BLaER1 treated with 17β-estradiol and CSF1 and Interleukin-3, amounts not matched to agents 10 nM and 100 nM (cell line): ENCODE data around the gene TMEM266.

Experiments
- H3K27ac ChIP-seq, 11 experiments: shearing (Covaris generic); formaldehyde crosslinking; 2 replicates each; pipeline ENCODE4 v1.8.1; 2022
- H3K27me3 ChIP-seq, 11 experiments: shearing (Covaris generic); formaldehyde crosslinking; 2 replicates each; pipeline ENCODE4 v1.8.1; 2022
- H3K36me3 ChIP-seq, 11 experiments: shearing (Covaris generic); formaldehyde crosslinking; 2 replicates each; pipeline ENCODE4 v1.8.1; 2022
- H3K4me1 ChIP-seq, 10 experiments: shearing (Covaris generic); formaldehyde crosslinking; 2 replicates each; pipeline ENCODE4 v1.8.1; 2022
- H3K4me2 ChIP-seq, 11 experiments: shearing (Covaris generic); formaldehyde crosslinking; 2 replicates each; pipeline ENCODE4 v1.8.1; 2022
- H3K4me3 ChIP-seq, 10 experiments: shearing (Covaris generic); formaldehyde crosslinking; 2 replicates each; pipeline ENCODE4 v1.8.1; 2022
- H3K9ac ChIP-seq, 11 experiments: shearing (Covaris generic); formaldehyde crosslinking; 2 replicates each; pipeline ENCODE4 v1.8.1; 2022
- H3K9me3 ChIP-seq, 11 experiments: shearing (Covaris generic); formaldehyde crosslinking; replicated peaks in 1 of 11; 2 replicates each; pipeline ENCODE4 v1.8.1; 2022
- H4K20me1 ChIP-seq, 11 experiments: shearing (Covaris generic); formaldehyde crosslinking; 2 replicates each; pipeline ENCODE4 v1.8.1; 2022
- Cebpa-rat ChIP-seq, 11 experiments: shearing (Covaris generic); IDR thresholded peaks; 2 replicates each; pipeline ENCODE4 v1.8.1; 2022

Gene TMEM266

GRCh38 chr15:76151599-76151974 is 91.8 kb downstream of the TMEM266 start:
- Histone ChIP-seq H3K27me3 (no peaks in the 10 kb centered on the region), H3K4me1 (peaks cover 7 to 16% (median 11%) of the 10 kb centered on the region in 10 experiments), H4K20me1 (peaks cover 0 to 4% (median 0%) of the 10 kb centered on the region in 11 experiments; a peak in 3 of 22 replicates), H3K36me3 (no peaks in the 10 kb centered on the region), H3K9me3 (no peaks in the 10 kb centered on the region), H3K9ac (no peak overlapping the region), H3K4me2 (no peak overlapping the region), H3K27ac (no peak overlapping the region), H3K4me3 (no peak overlapping the region)
- no peak for TF ChIP-seq Cebpa-rat (IDR thresholded peaks at IDR 0.05)

- Histone ChIP-seq H3K4me1 (peaks cover 7 to 14% (median 11%) of the 10 kb centered on the region in 10 experiments), H3K4me3 (no peak overlapping the region), H3K9me3 (no peaks in the 10 kb centered on the region), H3K4me2 (no peak overlapping the region), H3K27me3 (no peaks in the 10 kb centered on the region), H4K20me1 (peaks cover 0 to 4% (median 0%) of the 10 kb centered on the region in 11 experiments; a peak in 3 of 22 replicates), H3K9ac (no peak overlapping the region), H3K27ac (no peak overlapping the region), H3K36me3 (no peaks in the 10 kb centered on the region)
- TF ChIP-seq Cebpa-rat (IDR thresholded peaks at IDR 0.05) = no peak
These were observed 92.4 kb downstream of the TMEM266 start for GRCh38 chr15:76152197-76152596.

GRCh38 chr15:76153241-76154197 is 93.7 kb downstream of the TMEM266 start:
- H3K36me3 ChIP-seq = no peaks in the 10 kb centered on the region
- H3K27me3 ChIP-seq = no peaks in the 10 kb centered on the region
- no peak overlapping the region for H3K9ac ChIP-seq
- no peaks in the 10 kb centered on the region for H3K9me3 ChIP-seq
- H4K20me1 ChIP-seq = peaks cover 0 to 4% (median 0%) of the 10 kb centered on the region in 11 experiments; a peak in 2 of 22 replicates
- no peak overlapping the region for H3K4me3 ChIP-seq
- no peak overlapping the region for H3K4me2 ChIP-seq
- H3K27ac ChIP-seq = no peak overlapping the region
- TF ChIP-seq Cebpa-rat (IDR thresholded peaks at IDR 0.05) = no peak
- H3K4me1 ChIP-seq = peaks cover 7 to 14% (median 10%) of the 10 kb centered on the region in 10 experiments

GRCh38 chr15:76155731-76156130 is 95.9 kb downstream of the TMEM266 start:
- Histone ChIP-seq H3K4me3 (no peak overlapping the region), H3K9me3 (no peaks in the 10 kb centered on the region), H3K9ac (no peak overlapping the region), H3K27ac (no peak overlapping the region), H4K20me1 (peaks cover 0 to 4% (median 0%) of the 10 kb centered on the region in 11 experiments; a peak in 2 of 22 replicates), H3K4me1 (peaks cover 1 to 4% (median 2%) of the 10 kb centered on the region in 10 experiments), H3K27me3 (no peaks in the 10 kb centered on the region), H3K36me3 (no peaks in the 10 kb centered on the region), H3K4me2 (no peak overlapping the region)
- no peak for TF ChIP-seq Cebpa-rat (IDR thresholded peaks at IDR 0.05)

- no peaks in the 10 kb centered on the region; a peak in 1 of 22 replicates for H4K20me1 ChIP-seq
- no peaks in the 10 kb centered on the region for H3K4me1 ChIP-seq
- H3K4me3 ChIP-seq = no peak overlapping the region
- no peak for TF ChIP-seq Cebpa-rat (IDR thresholded peaks at IDR 0.05)
- no peak overlapping the region for H3K27ac ChIP-seq
- H3K9ac ChIP-seq = no peak overlapping the region
- H3K9me3 ChIP-seq = no peaks in the 10 kb centered on the region
- no peaks in the 10 kb centered on the region for H3K36me3 ChIP-seq
- H3K4me2 ChIP-seq = no peak overlapping the region
- H3K27me3 ChIP-seq = no peaks in the 10 kb centered on the region
These were observed 98.4 kb downstream of the TMEM266 start for GRCh38 chr15:76158226-76158625.

GRCh38 chr15:76158815-76159214 is 99.0 kb downstream of the TMEM266 start:
- H3K4me1 ChIP-seq = no peaks in the 10 kb centered on the region
- no peak overlapping the region for H3K4me2 ChIP-seq
- H4K20me1 ChIP-seq = no peaks in the 10 kb centered on the region
- no peaks in the 10 kb centered on the region for H3K9me3 ChIP-seq
- no peaks in the 10 kb centered on the region for H3K36me3 ChIP-seq
- no peaks in the 10 kb centered on the region for H3K27me3 ChIP-seq
- no peak overlapping the region for H3K9ac ChIP-seq
- H3K27ac ChIP-seq = no peak overlapping the region
- H3K4me3 ChIP-seq = no peak overlapping the region
- no peak for TF ChIP-seq Cebpa-rat (IDR thresholded peaks at IDR 0.05)

GRCh38 chr15:76159282-76159681 is 99.5 kb downstream of the TMEM266 start:
- H3K4me3 ChIP-seq = no peak overlapping the region
- no peak for TF ChIP-seq Cebpa-rat (IDR thresholded peaks at IDR 0.05)
- H3K9ac ChIP-seq = no peak overlapping the region
- H3K36me3 ChIP-seq = no peaks in the 10 kb centered on the region
- no peaks in the 10 kb centered on the region for H3K27me3 ChIP-seq
- no peaks in the 10 kb centered on the region for H3K4me1 ChIP-seq
- H3K4me2 ChIP-seq = no peak overlapping the region
- H3K27ac ChIP-seq = no peak overlapping the region
- no peaks in the 10 kb centered on the region for H3K9me3 ChIP-seq
- H4K20me1 ChIP-seq = no peaks in the 10 kb centered on the region

GRCh38 chr15:76160426-76161152 is 100.8 kb downstream of the TMEM266 start:
- no peaks in the 10 kb centered on the region for H3K27me3 ChIP-seq
- no peak overlapping the region for H3K27ac ChIP-seq

More at GRCh38 chr15:76160426-76161152, 100.8 kb downstream of the TMEM266 start:
- Histone ChIP-seq H3K4me3 (no peak overlapping the region), H3K36me3 (no peaks in the 10 kb centered on the region), H4K20me1 (peaks cover 0 to 8% (median 0%) of the 10 kb centered on the region in 11 experiments; a peak in 1 of 22 replicates), H3K9me3 (no peaks in the 10 kb centered on the region), H3K9ac (no peak overlapping the region), H3K4me1 (no peaks in the 10 kb centered on the region), H3K4me2 (no peak overlapping the region)
- no peak for TF ChIP-seq Cebpa-rat (IDR thresholded peaks at IDR 0.05)
